Measurements from ENCODE around the gene URAD.

DNA sequence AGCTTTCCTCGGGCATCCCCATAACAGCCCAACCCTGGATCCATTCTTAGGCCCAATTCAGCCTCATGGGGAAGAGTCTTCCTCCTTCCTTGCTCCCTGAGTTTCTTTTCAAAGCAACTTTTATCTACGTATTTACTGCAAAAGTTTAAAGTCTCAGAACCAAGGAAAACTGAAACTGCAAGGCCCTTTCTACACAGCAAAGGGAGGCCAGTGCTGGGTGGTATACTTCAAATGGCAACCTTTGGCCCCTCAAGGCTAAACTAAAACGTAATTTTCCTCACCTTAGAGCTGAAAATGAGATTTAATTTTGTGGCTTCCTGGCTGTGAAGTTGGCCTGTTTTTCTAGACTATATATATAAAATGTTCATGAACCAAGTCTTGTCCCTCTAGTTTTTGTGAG, 25.0 kb downstream of the URAD start:
- TF ChIP-seq CTCF (IDR thresholded peaks at IDR 0.05), result no peak
- no peak for TF ChIP-seq POLR2A (IDR thresholded peaks at IDR 0.05)
